ENCODE measurements around the gene ATG4A. TPM values are rescaled to one million over a fixed set of nuclear protein-coding genes. Genes with fewer than 3 reads are reported as not detected.

ATG4A gene
- total and polyA plus RNA-seq, 7 experiments from 2014 or later = 6.7 to 16.4 (median 8.7) TPM

DNA sequence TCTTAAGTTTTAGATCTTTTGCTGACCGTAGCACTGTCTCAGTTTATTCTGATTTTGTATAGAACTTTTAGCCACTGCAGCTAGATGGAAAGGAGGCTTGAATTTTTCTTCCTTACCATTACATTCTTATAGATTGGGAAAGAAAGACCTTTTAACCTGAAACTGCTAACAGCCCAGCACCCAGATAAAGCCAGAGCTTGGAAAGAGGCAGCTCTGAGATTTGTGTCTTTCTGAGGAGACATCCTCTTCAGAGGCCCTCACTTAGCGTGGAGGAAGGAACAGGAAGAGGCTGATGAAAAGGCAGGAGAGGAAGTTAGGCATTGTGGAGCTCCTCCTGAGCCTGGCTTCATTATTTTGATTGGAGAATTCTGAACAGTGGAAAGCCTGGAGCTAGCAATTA lies 35.1 kb downstream of the ATG4A start:
- H3K9me3 ChIP-seq (ENCODE audit: control insufficient read depth in 2 of 3, low read length in 3 of 3) = no peaks in the 10 kb centered on the region
- H3K4me3 ChIP-seq (ENCODE audit: low read length) = no peak overlapping the region
- no peak overlapping the region for H3K27ac ChIP-seq (ENCODE audit: low read depth, low read length)
- peaks cover 0 to 6% (median 0%) of the 10 kb centered on the region in 3 experiments for H3K36me3 ChIP-seq (ENCODE audit: control insufficient read depth in 2 of 3, insufficient read depth in 3 of 3, low read length in 3 of 3)
- Mint-ChIP-seq H3K4me1 (no peaks in the 10 kb centered on the region), H3K27ac (no peak overlapping the region), H3K36me3 (peaks cover 3 to 33% (median 11%) of the 10 kb centered on the region in 5 donors), H3K9me3 (peaks cover 0 to 3% (median 0%) of the 10 kb centered on the region in 11 donors), H3K4me3 (no peak overlapping the region), H3K27me3 (no peaks in the 10 kb centered on the region)
- no peaks in the 10 kb centered on the region for H3K4me1 ChIP-seq (ENCODE audit: control insufficient read depth in 2 of 2, insufficient read depth in 2 of 2, low read length in 2 of 2)
- ChIA-PET POLR2A (no interaction called here), CTCF (no interaction called here)
- ATAC-seq (no peak), DNase-seq (no peak)
- intact Hi-C loops (cut with micrococcal nuclease) = no loop called here
- H3K27me3 ChIP-seq (ENCODE audit: control insufficient read depth in 2 of 2, insufficient read depth in 2 of 2, low read length in 2 of 2) = no peaks in the 10 kb centered on the region

DNA sequence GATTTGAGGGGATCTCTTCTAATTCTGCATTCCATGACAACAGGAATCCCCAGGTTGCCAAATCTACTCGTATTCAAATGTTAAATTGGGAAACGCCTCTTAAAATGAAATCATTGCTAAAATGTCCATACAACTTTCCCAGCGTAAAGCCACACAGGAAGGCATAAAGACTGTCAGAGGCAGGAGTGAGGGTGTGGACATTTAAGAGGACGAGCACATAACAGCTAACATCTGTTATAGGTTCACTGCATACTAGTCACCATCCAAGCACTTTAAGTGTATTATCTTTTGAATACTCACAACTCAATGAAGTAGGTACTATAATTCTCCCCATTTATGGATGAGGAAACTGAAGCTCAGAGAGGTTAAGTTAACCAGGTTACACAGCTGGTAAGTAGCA lies 35.6 kb downstream of the ATG4A start:
- intact Hi-C loops (cut with micrococcal nuclease) = no loop called here
- no peak overlapping the region for H3K27ac Mint-ChIP-seq
- peaks cover 0 to 6% (median 0%) of the 10 kb centered on the region in 3 experiments for H3K36me3 ChIP-seq (ENCODE audit: control insufficient read depth in 2 of 3, insufficient read depth in 3 of 3, low read length in 3 of 3)
- no peak overlapping the region for H3K27ac ChIP-seq (ENCODE audit: low read depth, low read length)
- peaks cover 4 to 36% (median 13%) of the 10 kb centered on the region in 5 donors for H3K36me3 Mint-ChIP-seq
- H3K27me3 Mint-ChIP-seq = no peaks in the 10 kb centered on the region
- POLR2A ChIA-PET = no interaction called here
- no peak for ATAC-seq
- CTCF ChIA-PET = no interaction called here
- no peaks in the 10 kb centered on the region for H3K4me1 ChIP-seq (ENCODE audit: control insufficient read depth in 2 of 2, insufficient read depth in 2 of 2, low read length in 2 of 2)
- no peak overlapping the region for H3K4me3 Mint-ChIP-seq
- no peaks in the 10 kb centered on the region for H3K4me1 Mint-ChIP-seq
- no peak overlapping the region for H3K4me3 ChIP-seq (ENCODE audit: low read length)
- no peaks in the 10 kb centered on the region for H3K27me3 ChIP-seq (ENCODE audit: control insufficient read depth in 2 of 2, insufficient read depth in 2 of 2, low read length in 2 of 2)
- peaks cover 0 to 3% (median 0%) of the 10 kb centered on the region in 11 donors for H3K9me3 Mint-ChIP-seq
- no peaks in the 10 kb centered on the region for H3K9me3 ChIP-seq (ENCODE audit: control insufficient read depth in 2 of 3, low read length in 3 of 3)
- no peak for DNase-seq

- Mint-ChIP-seq H3K4me3 (no peak overlapping the region), H3K9me3 (peaks cover 0 to 3% (median 0%) of the 10 kb centered on the region in 11 donors), H3K27me3 (no peaks in the 10 kb centered on the region), H3K4me1 (no peaks in the 10 kb centered on the region), H3K36me3 (peaks cover 4 to 52% (median 19%) of the 10 kb centered on the region in 5 donors), H3K27ac (no peak overlapping the region)
- H3K9me3 ChIP-seq (ENCODE audit: control insufficient read depth in 2 of 3, low read length in 3 of 3) = no peaks in the 10 kb centered on the region
- H3K4me1 ChIP-seq (ENCODE audit: control insufficient read depth in 2 of 2, insufficient read depth in 2 of 2, low read length in 2 of 2) = no peaks in the 10 kb centered on the region
- ATAC-seq = no peak
- ChIA-PET POLR2A (no interaction called here), CTCF (no interaction called here)
- H3K27ac ChIP-seq (ENCODE audit: low read depth, low read length) = no peak overlapping the region
- intact Hi-C loops (cut with micrococcal nuclease) = no loop called here
- H3K36me3 ChIP-seq (ENCODE audit: control insufficient read depth in 2 of 3, insufficient read depth in 3 of 3, low read length in 3 of 3) = peaks cover 0 to 12% (median 0%) of the 10 kb centered on the region in 3 experiments
- H3K27me3 ChIP-seq (ENCODE audit: control insufficient read depth in 2 of 2, insufficient read depth in 2 of 2, low read length in 2 of 2) = no peaks in the 10 kb centered on the region
- DNase-seq = no peak
- no peak overlapping the region for H3K4me3 ChIP-seq (ENCODE audit: low read length)
Measured at GRCh38 chrX:108130889-108131288, 39.3 kb downstream of the ATG4A start.

DNA sequence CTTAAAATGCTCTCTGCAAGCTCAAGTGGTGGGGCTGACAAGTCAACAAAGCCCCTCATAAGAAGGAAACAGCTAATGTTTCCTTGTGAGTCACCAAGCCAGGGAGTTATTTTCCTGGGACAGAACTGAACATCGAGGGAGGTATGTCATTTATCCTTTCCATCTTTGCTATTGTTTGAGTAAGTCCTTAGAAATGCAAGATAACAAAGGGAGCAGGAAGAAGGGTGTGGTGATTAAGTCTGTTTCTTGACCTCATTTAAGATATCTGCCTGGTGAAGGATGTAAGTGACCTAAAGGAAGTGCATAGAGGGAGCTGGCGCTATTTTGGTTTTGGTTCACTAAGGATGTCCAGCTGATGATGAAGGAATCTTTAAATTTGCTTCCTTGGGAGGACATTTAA lies 39.9 kb downstream of the ATG4A start:
- intact Hi-C loops (cut with micrococcal nuclease) = no loop called here
- H3K27ac ChIP-seq (ENCODE audit: low read depth, low read length) = no peak overlapping the region
- Mint-ChIP-seq H3K4me1 (no peaks in the 10 kb centered on the region), H3K4me3 (no peak overlapping the region), H3K36me3 (peaks cover 4 to 50% (median 19%) of the 10 kb centered on the region in 5 donors), H3K27ac (no peak overlapping the region), H3K9me3 (peaks cover 0 to 3% (median 0%) of the 10 kb centered on the region in 11 donors), H3K27me3 (no peaks in the 10 kb centered on the region)
- peaks cover 0 to 12% (median 0%) of the 10 kb centered on the region in 3 experiments for H3K36me3 ChIP-seq (ENCODE audit: control insufficient read depth in 2 of 3, insufficient read depth in 3 of 3, low read length in 3 of 3)
- H3K9me3 ChIP-seq (ENCODE audit: control insufficient read depth in 2 of 3, low read length in 3 of 3) = no peaks in the 10 kb centered on the region
- H3K4me1 ChIP-seq (ENCODE audit: control insufficient read depth in 2 of 2, insufficient read depth in 2 of 2, low read length in 2 of 2) = no peaks in the 10 kb centered on the region
- CTCF ChIA-PET = no interaction called here
- POLR2A ChIA-PET = no interaction called here
- H3K4me3 ChIP-seq (ENCODE audit: low read length) = no peak overlapping the region
- H3K27me3 ChIP-seq (ENCODE audit: control insufficient read depth in 2 of 2, insufficient read depth in 2 of 2, low read length in 2 of 2) = no peaks in the 10 kb centered on the region
- ATAC-seq (no peak), DNase-seq (no peak)

DNA sequence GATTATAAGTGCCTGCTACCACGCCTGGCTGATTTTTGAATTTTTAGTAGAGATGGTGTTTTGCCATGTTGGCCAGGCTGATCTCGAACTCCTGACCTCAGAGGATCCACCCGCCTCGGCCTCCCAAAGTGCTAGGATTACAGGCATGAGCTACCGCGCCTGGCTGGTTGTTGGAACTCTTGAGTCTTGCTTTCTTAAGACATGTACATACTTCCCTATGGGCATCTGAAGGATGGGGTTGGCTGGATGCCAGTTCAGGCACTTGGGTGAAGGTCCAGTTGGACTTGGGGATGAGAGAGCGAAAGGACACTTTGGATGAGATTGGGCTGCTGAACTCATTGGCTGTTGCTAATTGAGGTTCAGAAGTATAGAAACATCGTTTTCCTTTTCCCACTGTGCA lies 40.5 kb downstream of the ATG4A start:
- intact Hi-C loops (cut with micrococcal nuclease) = no loop called here

DNA sequence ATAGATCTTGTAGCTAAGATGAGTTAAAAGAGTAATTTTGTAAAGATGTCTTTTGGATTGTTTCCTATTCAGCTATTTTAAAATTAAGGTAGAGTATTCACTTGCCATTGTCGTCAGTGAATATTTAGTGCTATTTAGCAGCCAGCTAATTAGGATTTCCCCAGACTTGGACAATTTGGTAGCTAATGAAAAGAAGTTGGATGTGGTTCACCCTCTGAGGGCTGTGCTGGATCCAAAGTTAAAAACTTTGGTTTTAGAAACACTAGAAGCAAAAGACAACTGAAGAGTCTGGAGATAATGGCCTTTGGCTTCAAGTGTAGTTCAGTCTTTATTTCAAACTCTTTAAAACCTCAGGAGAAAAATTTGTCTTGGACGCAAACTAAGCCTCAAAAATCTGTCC lies 41.3 kb downstream of the ATG4A start:
- H3K27ac ChIP-seq (ENCODE audit: low read depth, low read length) = no peak overlapping the region
- no peaks in the 10 kb centered on the region for H3K27me3 Mint-ChIP-seq
- no peak overlapping the region for H3K4me3 ChIP-seq (ENCODE audit: low read length)
- H3K36me3 ChIP-seq (ENCODE audit: control insufficient read depth in 2 of 3, insufficient read depth in 3 of 3, low read length in 3 of 3) = peaks cover 0 to 19% (median 0%) of the 10 kb centered on the region in 3 experiments
- intact Hi-C loops (cut with micrococcal nuclease) = no loop called here
- no peak for DNase-seq
- no peak overlapping the region for H3K27ac Mint-ChIP-seq
- peaks cover 0 to 3% (median 0%) of the 10 kb centered on the region in 11 donors for H3K9me3 Mint-ChIP-seq
- H3K4me3 Mint-ChIP-seq = no peak overlapping the region
- CTCF ChIA-PET = no interaction called here
- ATAC-seq = no peak
- no peaks in the 10 kb centered on the region for H3K27me3 ChIP-seq (ENCODE audit: control insufficient read depth in 2 of 2, insufficient read depth in 2 of 2, low read length in 2 of 2)
- peaks cover 4 to 49% (median 19%) of the 10 kb centered on the region in 5 donors for H3K36me3 Mint-ChIP-seq
- POLR2A ChIA-PET = no interaction called here
- no peaks in the 10 kb centered on the region for H3K4me1 Mint-ChIP-seq
- H3K4me1 ChIP-seq (ENCODE audit: control insufficient read depth in 2 of 2, insufficient read depth in 2 of 2, low read length in 2 of 2) = no peaks in the 10 kb centered on the region
- no peaks in the 10 kb centered on the region for H3K9me3 ChIP-seq (ENCODE audit: control insufficient read depth in 2 of 3, low read length in 3 of 3)

More for the DNA sequence above, 40.5 kb downstream of the ATG4A start:
- Histone ChIP-seq H3K27ac (ENCODE audit: low read depth, low read length) (no peak overlapping the region), H3K4me1 (ENCODE audit: control insufficient read depth in 2 of 2, insufficient read depth in 2 of 2, low read length in 2 of 2) (no peaks in the 10 kb centered on the region), H3K27me3 (ENCODE audit: control insufficient read depth in 2 of 2, insufficient read depth in 2 of 2, low read length in 2 of 2) (no peaks in the 10 kb centered on the region), H3K9me3 (ENCODE audit: control insufficient read depth in 2 of 3, low read length in 3 of 3) (no peaks in the 10 kb centered on the region), H3K4me3 (ENCODE audit: low read length) (no peak overlapping the region), H3K36me3 (ENCODE audit: control insufficient read depth in 2 of 3, insufficient read depth in 3 of 3, low read length in 3 of 3) (peaks cover 0 to 14% (median 0%) of the 10 kb centered on the region in 3 experiments)
- Mint-ChIP-seq H3K4me3 (no peak overlapping the region), H3K27ac (no peak overlapping the region), H3K27me3 (no peaks in the 10 kb centered on the region), H3K4me1 (no peaks in the 10 kb centered on the region), H3K36me3 (peaks cover 4 to 48% (median 19%) of the 10 kb centered on the region in 5 donors), H3K9me3 (peaks cover 0 to 3% (median 0%) of the 10 kb centered on the region in 11 donors)
- DNase-seq = no peak
- ChIA-PET POLR2A (no interaction called here), CTCF (no interaction called here)
- no peak for ATAC-seq

GRCh38 chrX:108134724-108135123 lies 43.1 kb downstream of the ATG4A start:
- Mint-ChIP-seq H3K4me3 (no peak overlapping the region), H3K36me3 (peaks cover 4 to 52% (median 21%) of the 10 kb centered on the region in 5 donors), H3K27me3 (no peaks in the 10 kb centered on the region), H3K4me1 (no peaks in the 10 kb centered on the region), H3K27ac (no peak overlapping the region), H3K9me3 (peaks cover 0 to 3% (median 0%) of the 10 kb centered on the region in 11 donors)
- Histone ChIP-seq H3K36me3 (ENCODE audit: control insufficient read depth in 2 of 3, insufficient read depth in 3 of 3, low read length in 3 of 3) (peaks cover 0 to 36% (median 0%) of the 10 kb centered on the region in 3 experiments), H3K27ac (ENCODE audit: low read depth, low read length) (no peak overlapping the region), H3K4me1 (ENCODE audit: control insufficient read depth in 2 of 2, insufficient read depth in 2 of 2, low read length in 2 of 2) (no peaks in the 10 kb centered on the region), H3K27me3 (ENCODE audit: control insufficient read depth in 2 of 2, insufficient read depth in 2 of 2, low read length in 2 of 2) (no peaks in the 10 kb centered on the region), H3K9me3 (ENCODE audit: control insufficient read depth in 2 of 3, low read length in 3 of 3) (no peaks in the 10 kb centered on the region), H3K4me3 (ENCODE audit: low read length) (no peak overlapping the region)
- DNase-seq (no peak), ATAC-seq (no peak)
- ChIA-PET CTCF (no interaction called here), POLR2A (no interaction called here)
- intact Hi-C loops (cut with micrococcal nuclease) = loop anchor here in 1 of 2 donors (5.0 kb wide), 1 partner anchor 42 kb away; the partner anchor contains the start of genes ATG4A and PSMD10
